BJ (cell line): ENCODE results near the gene TRIM24. TPM values are rescaled to one million over a fixed set of nuclear protein-coding genes. Genes with fewer than 3 reads are reported as not detected.

Source experiments
- CTCF ChIA-PET: fragments of 350-600 bp; formaldehyde crosslinking; extraction: SDS; loops from one replicate; lab custom pipeline; 2021; ENCODE audit warnings: antibody characterized with exemption, inconsistent platforms; lab: Yijun Ruan, JAX
- POLR2A ChIA-PET: fragments of 300-600 bp; sonication (Branson Sonifier 250); formaldehyde crosslinking; extraction: SDS; loops from one replicate; lab custom pipeline; 2021; ENCODE audit warnings: antibody characterized with exemption; lab: Charles Lee
- DNase-seq: peaks from one replicate; pipeline ENCODE4 v3.0.0-alpha.2; 2011; ENCODE audit warnings: low read depth
- H3K27me3 ChIP-seq: 2 replicates; pipeline ENCODE4 v1.6.0; 2011; ENCODE audit warnings: low read length; ENCODE audit not compliant: control insufficient read depth, insufficient read depth
- H3K36me3 ChIP-seq: 2 replicates; pipeline ENCODE4 v1.5.1; 2011; ENCODE audit warnings: low read length; ENCODE audit not compliant: control insufficient read depth, insufficient read depth
- H3K4me3 ChIP-seq: 2 replicates; pipeline ENCODE4 v1.5.1; 2011; ENCODE audit warnings: low read depth, mild to moderate bottlenecking, control low read depth, low read length
- CTCF ChIP-seq: IDR thresholded peaks from 2 replicates; pipeline ENCODE4 v1.5.1; 2011; ENCODE audit warnings: low read depth, mild to moderate bottlenecking, control low read depth, inconsistent platforms, low read length, moderate library complexity; ENCODE audit not compliant: insufficient read depth
- polyA plus RNA-seq: library from polyadenylated mRNA; depleted of rRNA; stranded (reverse); fragments of >200 nt; gene quantifications from 2 replicates; pipeline ENCODE4 v1.2.3, GENCODE V29; 2011

Gene TRIM24
- polyA plus RNA-seq, 1 experiment, result 4.2 TPM

GRCh38 chr7:138429577-138430250 lies 30.3 kb upstream of the TRIM24 start:
- no peak for TF ChIP-seq CTCF
- no peak for DNase-seq
- Histone ChIP-seq H3K36me3 (no peaks in the 10 kb centered on the region), H3K27me3 (no peaks in the 10 kb centered on the region), H3K4me3 (no peak overlapping the region)
- ChIA-PET POLR2A (no interaction called here), CTCF (no interaction called here)

- TF ChIP-seq CTCF, result no peak
- Histone ChIP-seq H3K27me3 (no peaks in the 10 kb centered on the region), H3K4me3 (no peak overlapping the region), H3K36me3 (no peaks in the 10 kb centered on the region)
- ChIA-PET CTCF (interaction anchor here (1.1 kb wide), 1 partner anchor 28 kb away, joined by 4 read pairs; the partner anchor contains the start of gene TRIM24), POLR2A (no interaction called here)
- DNase-seq, result no peak
Measured at GRCh38 chr7:138431517-138431916, 28.5 kb upstream of the TRIM24 start.

- DNase-seq, result no peak
- Histone ChIP-seq H3K27me3 (no peaks in the 10 kb centered on the region), H3K4me3 (no peak overlapping the region), H3K36me3 (no peaks in the 10 kb centered on the region)
- CTCF ChIA-PET, result interaction anchor here (1.0 kb wide), 1 partner anchor 305 kb away, joined by 3 read pairs; no protein-coding TSS in a partner anchor
- no peak for TF ChIP-seq CTCF
- POLR2A ChIA-PET, result no interaction called here
Measured at GRCh38 chr7:138433583-138434443, 26.2 kb upstream of the TRIM24 start.

- POLR2A ChIA-PET, result no interaction called here
Measured at GRCh38 chr7:138434597-138435019, 25.5 kb upstream of the TRIM24 start.

More at GRCh38 chr7:138434597-138435019, 25.5 kb upstream of the TRIM24 start:
- H3K27me3 ChIP-seq, result no peaks in the 10 kb centered on the region
- TF ChIP-seq CTCF, result no peak
- no peaks in the 10 kb centered on the region for H3K36me3 ChIP-seq
- no peak overlapping the region for H3K4me3 ChIP-seq
- DNase-seq, result no peak
- CTCF ChIA-PET, result no interaction called here
